T-cell (primary cell): ENCODE results near the gene GGA1. TPM values are rescaled to one million over a fixed set of nuclear protein-coding genes. Genes with fewer than 3 reads are reported as not detected.
A peak's percentile ranks its signal among the peaks of the same experiment; 100 is the strongest.

ENCODE experiments used
- ATAC-seq, 4 experiments: fragments of 200-7000 bp in 3 of 4; fragments of 150-1000 bp in 1 of 4; cut with Tn5 transposase; replicated peaks in 1 of 4; 1 replicate in 3 of 4; 2 replicates in 1 of 4; pipeline ENCODE4 v1.10.0; 2021; ENCODE audit warnings: moderate library complexity in 3 of 4, mild to moderate bottlenecking in 2 of 4, moderate number of reproducible peaks in 1 of 4
- CTCF ChIA-PET, 2 donors: fragments of 300-600 bp; sonication (Branson Sonifier 250); formaldehyde crosslinking; loops; one replicate each; lab custom pipeline; 2022; ENCODE audit warnings: antibody characterized with exemption in 2 of 2; lab: Charles Lee
- POLR2A ChIA-PET, 2 donors: fragments of 300-600 bp; sonication (Branson Sonifier 250); formaldehyde crosslinking; loops; one replicate each; lab custom pipeline; 2022; ENCODE audit warnings: antibody characterized with exemption in 2 of 2; lab: Charles Lee
- DNase-seq, 35 experiments: peaks; one replicate each; pipeline versions ENCODE4 v3.0.0 to v3.0.0-alpha.2; 2013 to 2023
- H3K27ac ChIP-seq: one replicate; pipeline ENCODE4 v1.5.1; 2013; ENCODE audit warnings: low read length
- H3K27me3 ChIP-seq, 2 experiments: replicated peaks in 1 of 2; 1 replicate in 1 of 2; 2 replicates in 1 of 2; pipeline versions ENCODE4 v1.6.1 to v1.7.0; 2013; ENCODE audit warnings: low read length in 1 of 2, mixed read lengths in 1 of 2; ENCODE audit not compliant: control insufficient read depth in 2 of 2, insufficient read depth in 2 of 2; ENCODE audit errors: extremely low read depth in 1 of 2
- H3K36me3 ChIP-seq, 2 donors: 1 replicate in 1 of 2; 2 replicates in 1 of 2; pipeline versions ENCODE4 v1.6.1 to v1.7.0; 2013; ENCODE audit warnings: low read length in 1 of 2; ENCODE audit not compliant: control insufficient read depth in 2 of 2, insufficient read depth in 1 of 2; ENCODE audit errors: extremely low read depth in 1 of 2
- H3K4me1 ChIP-seq, 2 experiments: 1 replicate in 1 of 2; 2 replicates in 1 of 2; pipeline versions ENCODE4 v1.6.1 to v1.7.0; 2013; ENCODE audit warnings: low read length in 2 of 2, mixed read lengths in 1 of 2; ENCODE audit not compliant: insufficient read depth in 2 of 2, control insufficient read depth in 1 of 2; ENCODE audit errors: extremely low read depth in 1 of 2
- H3K4me3 ChIP-seq, 2 donors: 1 replicate in 1 of 2; 2 replicates in 1 of 2; pipeline versions ENCODE4 v1.5.1 to v1.7.0; 2013; ENCODE audit warnings: mild to moderate bottlenecking in 2 of 2, low read length in 1 of 2, moderate library complexity in 1 of 2; ENCODE audit not compliant: control insufficient read depth in 1 of 2; ENCODE audit errors: extremely low read depth in 1 of 2
- H3K9me3 ChIP-seq: 2 replicates; pipeline ENCODE4 v1.7.0; 2013
- H3K27ac Mint-ChIP-seq, 2 donors: one replicate each; pipeline ENCODE4 v1.8.0; 2020 to 2021; ENCODE audit warnings: mild to moderate bottlenecking in 2 of 2, mixed read lengths in 2 of 2
- H3K27me3 Mint-ChIP-seq, 2 donors: one replicate each; pipeline ENCODE4 v1.8.0; 2021 to 2022; ENCODE audit warnings: mixed read lengths in 2 of 2
- H3K36me3 Mint-ChIP-seq: one replicate; pipeline ENCODE4 v1.8.0; 2021; ENCODE audit warnings: mixed read lengths
- H3K4me1 Mint-ChIP-seq, 3 donors: one replicate each; pipeline ENCODE4 v1.8.0; 2020 to 2022; ENCODE audit warnings: mixed read lengths in 3 of 3, mild to moderate bottlenecking in 1 of 3
- H3K4me3 Mint-ChIP-seq, 3 donors: one replicate each; pipeline ENCODE4 v1.8.0; 2020 to 2022; ENCODE audit warnings: mild to moderate bottlenecking in 3 of 3, mixed read lengths in 3 of 3, moderate library complexity in 3 of 3
- H3K9me3 Mint-ChIP-seq, 3 donors: one replicate each; pipeline ENCODE4 v1.8.0; 2020 to 2022; ENCODE audit warnings: mixed read lengths in 3 of 3
- WGBS: methylation state at CpG from one replicate; pipeline ENCODE4 v1.1.5; 2013; ENCODE audit warnings: missing lambda C conversion rate; ENCODE audit not compliant: insufficient coverage; 5-methylcytosine and 5-hydroxymethylcytosine counted together
- total RNA-seq, 35 experiments: library from RNA in 6 of 35; stranded (reverse) in 6 of 35; fragments of 120-200 nt in 1 of 35; gene quantifications; one replicate each; pipeline versions ENCODE4 v1.2.1 to v1.2.4 and lab custom pipeline; 2013 to 2026

GGA1 gene
- total RNA-seq (100 to 1,000 TPM in 2 of 5 donors, 10 to 100 TPM in 3; 83.8 to 105 (median 97.7) TPM), total RNA-seq (lab: John Stamatoyannopoulos, UW) (88.8 to 131 (median 102) reads per million in 29 experiments)
- total RNA-seq (2013) = 52.7 TPM

GRCh38 chr22:37608477-37609239 lies at the start of gene GGA1:
Gene GGA1, plus strand, starts transcription at chr22:37608834. Its CDS starts 27 bp downstream, at chr22:37608861.
- no peaks in the 10 kb centered on the region for H3K9me3 ChIP-seq
- H3K27me3 ChIP-seq = no peaks in the 10 kb centered on the region
- no peaks in the 10 kb centered on the region for H3K27me3 Mint-ChIP-seq
- H3K4me1 Mint-ChIP-seq = peaks cover 59 to 65% (median 60%) of the 10 kb centered on the region in 3 donors
- peak within 1 kb of the TSS; percentile 89 to 91 (median 89) for H3K4me3 Mint-ChIP-seq
- peaks cover 39 to 78% of the 10 kb centered on the region in 2 experiments for H3K4me1 ChIP-seq
- H3K9me3 Mint-ChIP-seq = no peaks in the 10 kb centered on the region
- CTCF ChIA-PET = interaction anchor here in 1 of 2 donors (0.6 to 5.8 kb wide), 20 partner anchors 12 to 365 kb away, joined by 3 to 59 read pairs (median 4); partner anchors contain the start of genes ANKRD54, LGALS1, MFNG and NOL12
- H3K36me3 ChIP-seq = peaks cover 0 to 3% of the 10 kb centered on the region in 2 donors
- 1% methylated on average over 76 of the region's 82 CpGs for WGBS
- ATAC-seq (peak; percentile 80 to 82 (median 82)), DNase-seq (peak; percentile 93 to 99 (median 96))
- H3K27ac Mint-ChIP-seq = peak within 1 kb of the TSS; percentile 95 to 98
- H3K4me3 ChIP-seq = peak within 1 kb of the TSS; percentile 76 to 83
- H3K27ac ChIP-seq = peak within 1 kb of the TSS; percentile 99
- POLR2A ChIA-PET = interaction anchor here (0.6 to 1.2 kb wide), 6 partner anchors 16 to 124 kb away, joined by 3 to 6 read pairs (median 4); partner anchors contain the start of gene PDXP (in 1 of the 2)
- no peaks in the 10 kb centered on the region for H3K36me3 Mint-ChIP-seq

GRCh38 chr22:37559521-37559900 lies 49.1 kb upstream of the GGA1 start:
- H3K4me3 ChIP-seq = no peak overlapping the region
- H3K4me3 Mint-ChIP-seq = peak overlapping the region in 2 of 3 donors; percentile 6 to 65

GRCh38 chr22:37559901-37560607 lies 48.6 kb upstream of the GGA1 start, which contains the start of gene CDC42EP1:
Gene CDC42EP1, plus strand, starts transcription at chr22:37560480. Its CDS starts 5,870 bp downstream, at chr22:37566350.
- Mint-ChIP-seq H3K36me3 (no peaks in the 10 kb centered on the region), H3K9me3 (no peaks in the 10 kb centered on the region), H3K4me1 (peaks cover 15 to 26% (median 16%) of the 10 kb centered on the region in 3 donors), H3K27ac (no peak within 1 kb of the TSS), H3K4me3 (peak within 1 kb of the TSS; percentile 57 to 77 (median 59)), H3K27me3 (peaks cover 29 to 57% of the 10 kb centered on the region in 2 donors)
- Histone ChIP-seq H3K4me3 (peak within 1 kb of the TSS; percentile 10 to 35), H3K27ac (no peak within 1 kb of the TSS), H3K9me3 (no peaks in the 10 kb centered on the region), H3K4me1 (peaks cover 4 to 27% of the 10 kb centered on the region in 2 experiments), H3K36me3 (no peaks in the 10 kb centered on the region), H3K27me3 (peaks cover 2 to 73% of the 10 kb centered on the region in 2 experiments)
- DNase-seq (peak in 1 of 35 experiments; percentile 24), ATAC-seq (peak in 3 of 4 experiments; percentile 23 to 37 (median 28))
- POLR2A ChIA-PET = no interaction called here
- CTCF ChIA-PET = interaction anchor here in 1 of 2 donors (1.0 kb wide), 1 partner anchor 21 kb away, joined by 3 read pairs; no protein-coding TSS in a partner anchor
- 8% methylated on average over 60 of the region's 76 CpGs for WGBS

More at GRCh38 chr22:37559521-37559900, 49.1 kb upstream of the GGA1 start:
- ChIA-PET POLR2A (no interaction called here), CTCF (interaction anchor here in 1 of 2 donors (1.0 to 1.1 kb wide), 2 partner anchors 7 to 20 kb away, joined by 3 read pairs; no protein-coding TSS in a partner anchor)
- no peak overlapping the region for H3K27ac ChIP-seq
- peaks cover 29 to 57% of the 10 kb centered on the region in 2 donors for H3K27me3 Mint-ChIP-seq
- H3K9me3 ChIP-seq = no peaks in the 10 kb centered on the region
- H3K36me3 Mint-ChIP-seq = no peaks in the 10 kb centered on the region
- H3K4me1 ChIP-seq = peaks cover 4 to 27% of the 10 kb centered on the region in 2 experiments
- no peaks in the 10 kb centered on the region for H3K36me3 ChIP-seq
- no peak overlapping the region for H3K27ac Mint-ChIP-seq
- H3K27me3 ChIP-seq = peaks cover 2 to 71% of the 10 kb centered on the region in 2 experiments
- peaks cover 15 to 26% (median 16%) of the 10 kb centered on the region in 3 donors for H3K4me1 Mint-ChIP-seq
- no peaks in the 10 kb centered on the region for H3K9me3 Mint-ChIP-seq
- DNase-seq (no peak), ATAC-seq (no peak)
- no CpG with 5 or more reads among the region's 6 CpGs for WGBS

- peak overlapping the region; percentile 57 to 77 (median 59) for H3K4me3 Mint-ChIP-seq
- Histone ChIP-seq H3K9me3 (no peaks in the 10 kb centered on the region), H3K4me1 (peaks cover 4 to 28% of the 10 kb centered on the region in 2 experiments), H3K27ac (no peak overlapping the region), H3K27me3 (peaks cover 2 to 72% of the 10 kb centered on the region in 2 experiments), H3K4me3 (peak overlapping the region; percentile 7 to 35), H3K36me3 (no peaks in the 10 kb centered on the region)
- peaks cover 15 to 24% (median 18%) of the 10 kb centered on the region in 3 donors for H3K4me1 Mint-ChIP-seq
- ChIA-PET POLR2A (no interaction called here), CTCF (interaction anchor here in 1 of 2 donors (0.9 to 1.3 kb wide), 3 partner anchors 14 to 21 kb away, joined by 3 to 5 read pairs (median 3); no protein-coding TSS in a partner anchor)
- H3K36me3 Mint-ChIP-seq = no peaks in the 10 kb centered on the region
- no peak overlapping the region for H3K27ac Mint-ChIP-seq
- DNase-seq (peak in 1 of 35 experiments; percentile 12), ATAC-seq (peak; percentile 31 to 43 (median 38))
- no peaks in the 10 kb centered on the region for H3K9me3 Mint-ChIP-seq
- peaks cover 29 to 57% of the 10 kb centered on the region in 2 donors for H3K27me3 Mint-ChIP-seq
- WGBS = 2% methylated on average over 53 of the region's 72 CpGs
Measured at GRCh38 chr22:37560608-37561211, 47.9 kb upstream of the GGA1 start.

- CTCF ChIA-PET = interaction anchor here (0.6 to 1.3 kb wide), 9 partner anchors 11 to 1785 kb away, joined by 3 to 5 read pairs (median 3); no protein-coding TSS in a partner anchor
- H3K36me3 Mint-ChIP-seq = no peaks in the 10 kb centered on the region
- WGBS = 4% methylated on average over 41 of the region's 56 CpGs
- H3K9me3 Mint-ChIP-seq = no peaks in the 10 kb centered on the region
- ATAC-seq = peak; percentile 39 to 59 (median 50)
- Histone ChIP-seq H3K27me3 (peaks cover 2 to 77% of the 10 kb centered on the region in 2 experiments), H3K4me3 (peak overlapping the region; percentile 10 to 35), H3K4me1 (peaks cover 9 to 35% of the 10 kb centered on the region in 2 experiments), H3K9me3 (no peaks in the 10 kb centered on the region), H3K27ac (no peak overlapping the region), H3K36me3 (no peaks in the 10 kb centered on the region)
- peak overlapping the region; percentile 59 to 77 (median 69) for H3K4me3 Mint-ChIP-seq
- peaks cover 18 to 30% (median 21%) of the 10 kb centered on the region in 3 donors for H3K4me1 Mint-ChIP-seq
- H3K27me3 Mint-ChIP-seq = peaks cover 22 to 54% of the 10 kb centered on the region in 2 donors
- peak; percentile 36 to 85 (median 68) for DNase-seq
- H3K27ac Mint-ChIP-seq = peak overlapping the region in 1 of 2 donors; percentile 31
- POLR2A ChIA-PET = interaction anchor here in 1 of 2 donors (0.5 kb wide), 1 partner anchor 29 kb away, joined by 7 read pairs; no protein-coding TSS in a partner anchor
Measured at GRCh38 chr22:37561212-37562048, 47.2 kb upstream of the GGA1 start.
